Measurements from ENCODE around the gene ASTN2.

DNA sequence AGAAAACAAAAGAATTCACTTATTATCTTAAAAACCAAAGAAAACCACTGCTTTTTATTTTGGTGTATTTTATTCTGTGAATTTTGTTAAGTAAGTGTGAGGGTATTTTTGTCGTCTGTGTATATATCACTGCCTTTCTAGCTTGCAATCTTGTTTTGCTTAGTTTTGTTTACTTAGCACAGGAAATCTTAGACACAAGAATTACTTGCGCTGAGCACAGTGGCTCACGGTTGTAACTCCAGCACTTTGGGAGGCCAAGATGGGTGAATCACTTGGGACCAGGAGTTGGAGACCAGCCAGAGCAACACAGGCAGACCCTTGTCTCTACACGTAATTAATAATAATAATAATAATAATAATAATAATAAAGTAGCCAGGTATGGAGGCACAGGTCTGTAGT is 1030.9 kb downstream of the ASTN2 start:
- TF ChIP-seq CTCF (IDR thresholded peaks at IDR 0.05; ENCODE audit: extremely low read depth in 1 of 2, insufficient read depth in 1 of 2, low read depth in 1 of 2, low read length in 2 of 2) (no peak), POLR2AphosphoS5 (IDR thresholded peaks at IDR 0.05; ENCODE audit: insufficient read depth, low read depth, low read length) (no peak), FOS (IDR thresholded peaks at IDR 0.05; ENCODE audit: borderline replicate concordance, insufficient read depth, low read length) (no peak), JUN (IDR thresholded peaks at IDR 0.05; ENCODE audit: borderline replicate concordance, insufficient read depth, insufficient read length, low read depth) (no peak), EZH2 (IDR thresholded peaks at IDR 0.05; ENCODE audit: borderline replicate concordance, low read depth, low read length, severe bottlenecking) (no peak), POLR2A (IDR thresholded peaks at IDR 0.05; ENCODE audit: low read depth, low read length) (no peak), MYC (IDR thresholded peaks at IDR 0.05; ENCODE audit: low read depth, low read length) (no peak), MAX (IDR thresholded peaks at IDR 0.05; ENCODE audit: insufficient read depth, insufficient read length) (no peak)

Measured in endothelial cell of umbilical vein (primary cell).